Colonic mucosa (tissue), 4 donors: ENCODE results near the gene NPTX1. TPM values are rescaled to one million over a fixed set of nuclear protein-coding genes. Genes with fewer than 3 reads are reported as not detected.

Experiments used
- DNase-seq: peaks from one replicate; pipeline ENCODE4 v3.0.0-alpha.2; 2020
- H3K27ac ChIP-seq: fragments of 200-600 bp; one replicate; pipeline ENCODE4 v1.8.0; 2021
- H3K27me3 ChIP-seq: fragments of 200-600 bp; one replicate; pipeline ENCODE4 v1.8.0; 2021
- H3K36me3 ChIP-seq: fragments of 200-600 bp; one replicate; pipeline ENCODE4 v1.8.0; 2021
- H3K4me1 ChIP-seq: fragments of 200-600 bp; one replicate; pipeline ENCODE4 v1.8.0; 2021; ENCODE audit warnings: mild to moderate bottlenecking
- H3K4me3 ChIP-seq: fragments of 200-600 bp; one replicate; pipeline ENCODE4 v1.8.0; 2021
- H3K9ac ChIP-seq, 2 donors: one replicate each; pipeline ENCODE4 v1.7.0; 2013; ENCODE audit warnings: control low read depth in 2 of 2, low read depth in 2 of 2, low read length in 2 of 2
- H3K9me3 ChIP-seq: fragments of 200-600 bp; one replicate; pipeline ENCODE4 v1.8.0; 2021
- CTCF ChIP-seq: fragments of 200-600 bp; IDR thresholded peaks from one replicate; pipeline ENCODE4 v1.8.0; 2022; ENCODE audit warnings: antibody characterized with exemption, mild to moderate bottlenecking
- intact Hi-C: fragments of 100-400 bp; cut with DNase I; formaldehyde crosslinking; loops from one replicate; pipeline ENCODE4 v1.14.1; 2022
- total RNA-seq, 2 donors: library from RNA; stranded (reverse); fragmentation: NEBNext Ultra II Directional in 1 of 2; extraction: Animal tissue kit (Norgen Biotek cat#: 25700) in 1 of 2; gene quantifications; one replicate each; pipeline ENCODE4 v1.2.1, GENCODE V29; 2021
- donor health status: healthy.
- donor health status: DM: no; HTN: no; CAD: no.
- donor health status: DM: no; HTN: no; CAD: no.

The NPTX1 gene
- total RNA-seq, 2 donors from 2014 or later = 0.10 to 7.1 TPM

GRCh38 chr17:80498242-80498919 lies 22.0 kb upstream of the NPTX1 start:
- no peak overlapping the region for H3K27ac ChIP-seq

GRCh38 chr17:80497726-80498241 lies 21.4 kb upstream of the NPTX1 start:
- H3K27ac ChIP-seq = no peak overlapping the region
- H3K4me1 ChIP-seq = no peaks in the 10 kb centered on the region
- no peak overlapping the region for H3K9ac ChIP-seq
- no peak for TF ChIP-seq CTCF
- intact Hi-C loops = no loop called here
- no peaks in the 10 kb centered on the region for H3K36me3 ChIP-seq
- H3K27me3 ChIP-seq = no peaks in the 10 kb centered on the region
- no peak overlapping the region for H3K4me3 ChIP-seq
- H3K9me3 ChIP-seq = no peaks in the 10 kb centered on the region
- DNase-seq = no peak

More at GRCh38 chr17:80498242-80498919, 22.0 kb upstream of the NPTX1 start:
- Histone ChIP-seq H3K27me3 (no peaks in the 10 kb centered on the region), H3K4me3 (no peak overlapping the region), H3K4me1 (no peaks in the 10 kb centered on the region), H3K36me3 (no peaks in the 10 kb centered on the region), H3K9ac (no peak overlapping the region), H3K9me3 (no peaks in the 10 kb centered on the region)
- peak; percentile 21 for DNase-seq
- no peak for TF ChIP-seq CTCF
- intact Hi-C loops = no loop called here

GRCh38 chr17:80494547-80494946 lies 18.1 kb upstream of the NPTX1 start:
- no peak overlapping the region for H3K4me3 ChIP-seq
- no peak for DNase-seq
- intact Hi-C loops = no loop called here
- no peak for TF ChIP-seq CTCF
- no peaks in the 10 kb centered on the region for H3K4me1 ChIP-seq
- no peak overlapping the region for H3K27ac ChIP-seq
- no peak overlapping the region for H3K9ac ChIP-seq
- H3K9me3 ChIP-seq = no peaks in the 10 kb centered on the region
- H3K27me3 ChIP-seq = no peaks in the 10 kb centered on the region
- H3K36me3 ChIP-seq = no peaks in the 10 kb centered on the region

GRCh38 chr17:80492343-80493136 lies 16.1 kb upstream of the NPTX1 start:
- DNase-seq = no peak
- no peak for TF ChIP-seq CTCF
- Histone ChIP-seq H3K4me1 (no peaks in the 10 kb centered on the region), H3K27me3 (no peaks in the 10 kb centered on the region), H3K4me3 (no peak overlapping the region), H3K9me3 (no peaks in the 10 kb centered on the region), H3K36me3 (no peaks in the 10 kb centered on the region), H3K9ac (no peak overlapping the region), H3K27ac (no peak overlapping the region)
- intact Hi-C loops = no loop called here

- no peak for TF ChIP-seq CTCF
- Histone ChIP-seq H3K36me3 (no peaks in the 10 kb centered on the region), H3K27ac (no peak overlapping the region), H3K9ac (no peak overlapping the region), H3K4me3 (no peak overlapping the region), H3K27me3 (no peaks in the 10 kb centered on the region), H3K9me3 (no peaks in the 10 kb centered on the region), H3K4me1 (no peaks in the 10 kb centered on the region)
- intact Hi-C loops = no loop called here
- DNase-seq = no peak
Observed at GRCh38 chr17:80491478-80492342, 15.3 kb upstream of the NPTX1 start.
